Neural crest cell (in vitro differentiated cells): Measurements from ENCODE around the gene CFAP126. TPM values are rescaled to one million over a fixed set of nuclear protein-coding genes. Genes with fewer than 3 reads are reported as not detected.
"Not testable (repeated sequence)": the region's sequence is repeated elsewhere in the genome, so short reads cannot be mapped to it uniquely, and the experiment has no call there.

Experiments
- DNase-seq: peaks from one replicate; pipeline ENCODE4 v3.0.0; 2021; ENCODE audit warnings: low read depth, mixed read lengths, low spot score
- H3K27ac Mint-ChIP-seq: one replicate; pipeline ENCODE4 v1.8.0; 2021; ENCODE audit warnings: mild to moderate bottlenecking, mixed read lengths; ENCODE audit not compliant: unreplicated experiment
- H3K27me3 Mint-ChIP-seq: 2 replicates; pipeline ENCODE4 v1.8.0; 2021; ENCODE audit warnings: low read depth, mild to moderate bottlenecking, mixed read lengths
- H3K36me3 Mint-ChIP-seq: 2 replicates; pipeline ENCODE4 v1.8.0; 2021; ENCODE audit warnings: low read depth, mild to moderate bottlenecking, mixed read lengths
- H3K4me1 Mint-ChIP-seq: 2 replicates; pipeline ENCODE4 v1.8.0; 2021; ENCODE audit warnings: mixed read lengths
- H3K4me3 Mint-ChIP-seq: one replicate; pipeline ENCODE4 v1.8.0; 2021; ENCODE audit warnings: mild to moderate bottlenecking, mixed read lengths
- H3K9me3 Mint-ChIP-seq: 2 replicates; pipeline ENCODE4 v1.8.0; 2021; ENCODE audit warnings: mixed read lengths
- CTCF ChIP-seq: fragments of 200-600 bp; sonication (generic); conservative IDR thresholded peaks from 2 replicates; pipeline ENCODE4 v1.5.0; 2021; ENCODE audit warnings: antibody characterized with exemption, mild to moderate bottlenecking
- total RNA-seq: library from RNA; stranded (reverse); gene quantifications from 2 replicates; pipeline ENCODE4 v1.2.1, GENCODE V29; 2021

Gene CFAP126
- total RNA-seq, 1 donor from 2014 or later = not detected

DNA sequence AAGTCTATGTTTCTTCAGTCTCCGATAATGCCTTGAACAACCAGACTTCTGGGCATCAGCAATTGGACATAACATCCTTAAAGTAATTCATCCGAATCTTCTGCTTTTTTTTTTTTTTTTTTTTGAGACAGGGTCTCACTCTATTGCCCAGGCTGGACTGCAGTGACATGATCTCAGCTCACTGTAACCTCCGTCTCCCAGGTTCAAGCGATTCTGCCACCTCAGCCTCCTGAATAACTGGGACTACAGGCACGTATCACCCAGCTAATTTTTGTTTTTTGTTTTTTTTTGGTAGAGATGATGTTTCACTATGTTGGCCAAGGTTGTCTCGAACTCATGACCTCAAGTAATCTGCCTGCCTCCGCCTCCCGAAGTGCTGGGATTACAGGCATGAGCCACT, 23.9 kb upstream of the CFAP126 start:
- Mint-ChIP-seq H3K27ac (no peak overlapping the region), H3K27me3 (peaks cover 8% of the 10 kb centered on the region), H3K4me3 (peak overlapping the region; percentile 92), H3K9me3 (no peaks in the 10 kb centered on the region), H3K36me3 (no peaks in the 10 kb centered on the region), H3K4me1 (peaks cover 15% of the 10 kb centered on the region)
- no peak for TF ChIP-seq CTCF
- DNase-seq = no peak

- Mint-ChIP-seq H3K4me1 (peaks cover 15% of the 10 kb centered on the region), H3K4me3 (peak overlapping the region; percentile 92)
- not testable (repeated sequence) for DNase-seq, H3K36me3 Mint-ChIP-seq, H3K9me3 Mint-ChIP-seq, H3K27ac Mint-ChIP-seq, H3K27me3 Mint-ChIP-seq
Measured at GRCh38 chr1:161391136-161391535, 23.5 kb upstream of the CFAP126 start.

- Mint-ChIP-seq H3K4me3 (peak overlapping the region; percentile 92), H3K9me3 (no peaks in the 10 kb centered on the region), H3K27me3 (peaks cover 8% of the 10 kb centered on the region), H3K27ac (peak overlapping the region; percentile 97), H3K36me3 (no peaks in the 10 kb centered on the region), H3K4me1 (peaks cover 15% of the 10 kb centered on the region)
- TF ChIP-seq CTCF = no peak
- DNase-seq = no peak
Measured at GRCh38 chr1:161390559-161390858, 22.8 kb upstream of the CFAP126 start.

DNA sequence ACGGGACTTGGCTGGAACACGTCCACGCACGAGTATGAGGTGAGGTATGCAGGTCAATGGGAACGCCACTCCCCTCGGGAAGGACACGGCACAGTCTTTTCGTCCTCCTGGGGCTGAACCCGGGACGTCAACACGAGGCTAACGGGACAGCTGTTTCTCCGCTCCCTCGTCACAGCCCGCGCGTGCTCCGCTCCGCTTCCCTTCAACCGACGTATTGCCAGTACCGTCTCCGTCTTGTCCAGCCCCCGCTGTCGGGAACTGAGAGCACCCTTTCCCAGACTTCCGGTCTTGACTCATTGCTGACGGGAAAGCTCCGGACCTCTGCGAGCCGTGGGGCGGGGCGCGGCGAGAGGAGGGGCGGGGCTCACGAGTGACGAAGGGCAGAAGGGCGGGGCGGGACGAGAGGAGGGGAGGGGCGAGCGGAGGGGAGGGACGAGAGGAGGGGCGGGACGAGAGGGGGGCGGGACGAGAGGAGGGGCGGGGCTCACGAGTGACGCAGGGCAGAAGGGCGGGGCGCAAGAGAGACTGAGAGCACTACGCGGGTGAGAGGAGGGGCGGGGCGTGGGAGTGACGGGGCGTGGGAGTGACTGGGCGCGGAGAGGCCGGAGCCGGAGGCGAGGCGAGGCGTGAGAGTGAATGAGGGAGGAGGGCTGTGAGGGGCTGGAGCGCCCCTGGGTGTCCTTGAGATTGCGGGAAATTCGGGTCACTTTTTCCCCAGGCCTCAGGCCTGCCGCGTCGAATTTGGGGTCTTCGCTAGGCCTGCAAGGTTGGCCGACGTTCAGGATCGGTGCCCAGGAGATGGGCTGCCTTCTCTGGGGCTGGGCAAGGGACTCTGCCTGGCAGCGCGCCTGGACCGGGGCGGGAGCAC, 22.2 kb upstream of the CFAP126 start:
- H3K4me1 Mint-ChIP-seq = peaks cover 15% of the 10 kb centered on the region
- H3K36me3 Mint-ChIP-seq = no peaks in the 10 kb centered on the region
- peak; percentile 93 for DNase-seq
- H3K27me3 Mint-ChIP-seq = peaks cover 8% of the 10 kb centered on the region
- peak overlapping the region; percentile 97 for H3K27ac Mint-ChIP-seq
- no peaks in the 10 kb centered on the region for H3K9me3 Mint-ChIP-seq
- peak overlapping the region; percentile 92 for H3K4me3 Mint-ChIP-seq
- TF ChIP-seq CTCF = no peak

- peaks cover 15% of the 10 kb centered on the region for H3K4me1 Mint-ChIP-seq
- DNase-seq, H3K36me3 Mint-ChIP-seq, H3K9me3 Mint-ChIP-seq, H3K27me3 Mint-ChIP-seq: not testable (repeated sequence)
- peak overlapping the region; percentile 81 for H3K27ac Mint-ChIP-seq
- peak overlapping the region; percentile 92 for H3K4me3 Mint-ChIP-seq
Measured at GRCh38 chr1:161389158-161389557, 21.5 kb upstream of the CFAP126 start.

DNA sequence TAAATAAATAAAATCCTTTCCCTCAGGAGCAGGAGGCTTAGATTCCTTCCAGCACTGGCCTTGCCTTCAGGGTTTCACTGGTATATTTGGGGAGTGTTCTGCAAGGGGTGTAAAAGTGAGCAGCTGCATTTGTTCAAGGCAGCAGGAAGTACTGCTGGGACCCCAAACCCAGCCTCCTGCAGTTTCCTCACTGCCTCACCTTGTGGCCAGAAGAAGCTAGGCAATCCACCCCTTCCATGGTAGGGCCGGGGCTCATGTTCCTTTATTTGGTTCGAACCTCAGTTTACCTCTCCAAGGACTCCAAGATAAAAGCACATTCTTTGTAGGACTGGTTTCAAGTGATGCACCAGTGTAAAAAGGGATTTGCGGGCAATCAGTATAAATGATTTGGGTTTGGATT, 21.0 kb upstream of the CFAP126 start:
- peaks cover 8% of the 10 kb centered on the region for H3K27me3 Mint-ChIP-seq
- H3K27ac Mint-ChIP-seq = no peak overlapping the region
- H3K36me3 Mint-ChIP-seq = no peaks in the 10 kb centered on the region
- peak overlapping the region; percentile 92 for H3K4me3 Mint-ChIP-seq
- peaks cover 15% of the 10 kb centered on the region for H3K4me1 Mint-ChIP-seq
- H3K9me3 Mint-ChIP-seq = no peaks in the 10 kb centered on the region
- DNase-seq = no peak
- no peak for TF ChIP-seq CTCF
